OCI-LY1 (cell line): Measurements from ENCODE around the gene ST6GALNAC4.

Experiments
- CTCF ChIP-seq: fragments of 200-600 bp; sonication (generic), shearing (Covaris generic); IDR thresholded peaks from 2 replicates; pipeline ENCODE4 v1.5.1; 2017; ENCODE audit warnings: mild to moderate bottlenecking, antibody characterized with exemption, low read length, moderate library complexity, mixed read lengths
- EZH2 ChIP-seq: fragments of 200-600 bp; sonication (generic), shearing (Covaris generic); IDR thresholded peaks from 2 replicates; pipeline ENCODE4 v1.8.0; 2017; ENCODE audit warnings: borderline replicate concordance, mixed run types, mild to moderate bottlenecking, antibody characterized with exemption, low read length, moderate library complexity, mixed read lengths

GRCh38 chr9:127880143-127880542 lies 36.7 kb downstream of the ST6GALNAC4 start:
- no peak for TF ChIP-seq CTCF
- no peak for TF ChIP-seq EZH2
